Hematopoietic multipotent progenitor cell treated with erythropoietin and hydrocortisone succinate and interleukin-3 and kit ligand, for 17 days (in vitro differentiated cells): ENCODE data around the gene NME3.

ENCODE experiments used
- DNase-seq: peaks from one replicate; pipeline ENCODE4 v3.0.0-alpha.2; 2015; ENCODE audit warnings: low spot score

The NME3 gene

DNA sequence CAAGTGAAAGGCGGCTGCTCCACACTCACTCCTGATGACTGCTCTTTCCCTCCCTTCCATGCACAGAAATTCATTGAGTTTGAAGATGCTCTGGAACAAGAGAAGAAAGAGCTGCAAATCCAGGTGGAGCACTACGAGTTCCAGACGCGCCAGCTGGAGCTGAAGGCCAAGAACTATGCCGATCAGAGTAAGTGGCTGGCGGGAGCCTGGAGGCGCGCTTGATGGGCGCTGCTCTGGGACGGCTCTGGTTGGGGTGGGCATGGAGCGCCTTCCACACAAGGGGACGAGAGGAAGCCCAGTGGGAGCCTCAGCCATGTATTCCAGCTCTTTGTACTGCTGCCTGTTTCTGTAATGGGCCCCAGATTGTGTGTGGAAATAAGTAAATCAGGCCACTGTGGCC is 46.9 kb downstream of the NME3 start:
- DNase-seq = no peak

DNA sequence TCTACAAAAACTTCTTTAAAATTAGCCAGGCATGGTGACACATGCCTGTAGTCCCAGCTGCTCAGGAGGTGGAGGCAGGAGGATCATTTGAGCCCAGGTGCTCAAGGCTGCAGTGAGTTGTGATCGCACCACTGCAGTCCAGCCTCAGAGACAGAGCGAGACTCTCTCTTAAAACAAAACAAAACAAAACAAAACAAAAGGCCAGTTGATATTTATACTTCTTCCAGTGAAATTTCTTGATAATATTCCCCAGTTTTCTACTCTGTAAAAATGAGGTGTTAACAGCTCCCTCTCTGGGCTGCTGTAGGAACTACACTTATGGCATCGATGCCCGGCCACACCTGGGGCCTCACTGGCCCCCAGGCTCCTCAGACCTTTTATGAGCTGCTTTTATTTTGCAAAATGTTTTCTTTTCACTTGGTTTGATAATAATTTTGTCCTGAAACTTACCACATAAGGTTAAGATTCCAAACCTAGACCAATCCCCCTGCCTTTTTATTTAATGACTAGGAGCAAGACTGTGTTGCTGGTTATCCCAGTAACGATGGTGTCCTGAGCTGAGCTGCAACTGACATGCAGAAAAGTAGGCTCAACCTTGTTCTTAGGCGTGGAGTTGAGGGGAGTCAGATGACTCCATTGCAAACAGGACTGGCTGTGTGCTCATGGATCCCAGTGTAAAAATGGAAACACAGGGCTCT is 47.7 kb downstream of the NME3 start:
- DNase-seq = peak; percentile 69

DNA sequence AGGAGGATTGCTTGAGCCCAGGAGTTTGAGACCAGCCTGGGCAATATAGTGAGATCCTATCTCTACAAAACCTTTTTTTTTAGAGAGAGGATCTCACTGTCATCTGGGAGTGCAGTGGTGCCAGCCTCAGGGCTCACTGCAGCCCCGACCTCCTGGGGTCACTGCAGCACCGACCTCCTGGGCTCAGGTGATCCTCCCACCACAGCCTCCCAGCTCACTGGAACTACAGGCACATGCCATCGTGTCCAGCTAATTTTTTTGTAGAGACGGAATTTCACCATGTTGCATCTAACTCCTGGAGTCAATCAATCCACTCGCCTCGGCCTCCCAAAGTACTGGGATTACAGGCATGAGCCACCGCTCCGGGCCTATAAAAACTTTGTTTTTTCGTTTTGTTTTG is 50.0 kb downstream of the NME3 start:
- no peak for DNase-seq
